Measurements from ENCODE around the gene CLPX.
"Not testable (repeated sequence)": the region's sequence is repeated elsewhere in the genome, so short reads cannot be mapped to it uniquely, and the experiment has no call there.

Gene CLPX

DNA sequence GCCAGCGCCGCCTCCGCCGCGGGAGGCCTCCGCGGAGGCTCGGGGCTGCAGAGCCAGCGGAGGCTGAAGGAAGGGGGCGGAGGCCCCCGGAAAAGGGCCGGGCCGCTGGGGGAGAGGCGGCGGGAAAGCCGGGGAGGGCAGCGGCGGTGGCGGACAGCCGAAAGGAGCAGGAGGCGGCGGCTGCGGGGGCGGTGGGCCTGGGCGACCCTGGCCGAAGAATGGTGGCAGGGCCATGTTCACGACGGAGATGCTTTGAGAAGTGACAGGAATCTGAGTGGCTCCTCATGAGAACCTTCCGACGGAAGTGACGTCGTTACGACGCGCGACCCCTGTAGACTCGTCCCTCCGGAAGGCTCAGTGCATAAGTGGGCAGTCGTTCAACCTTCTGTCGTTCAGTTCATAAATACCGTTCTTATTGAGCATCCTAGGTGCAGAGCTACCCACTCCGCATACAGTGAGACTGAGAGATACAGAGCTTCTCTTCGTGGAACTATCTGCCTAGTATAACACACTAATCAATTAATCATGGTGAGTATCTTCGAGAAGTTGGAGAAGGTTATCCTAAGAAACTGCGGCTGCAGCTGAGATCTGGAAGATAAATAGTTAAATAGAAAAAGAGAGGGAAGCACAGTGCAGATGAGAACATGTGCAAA is 51.5 kb downstream of the CLPX start, which contains the start of gene PDCD7:
PDCD7 (minus strand) TSS at position 261 of the 653 bp plus-strand sequence; CDS start at position 234, 27 bp downstream.
- in situ Hi-C loops (cut with HindIII; ENCODE audit: low pct_ligation_motif_present, low pct_unique_long_range_greater_than_20kb, low sequenced_read_pairs), result no loop called here

DNA sequence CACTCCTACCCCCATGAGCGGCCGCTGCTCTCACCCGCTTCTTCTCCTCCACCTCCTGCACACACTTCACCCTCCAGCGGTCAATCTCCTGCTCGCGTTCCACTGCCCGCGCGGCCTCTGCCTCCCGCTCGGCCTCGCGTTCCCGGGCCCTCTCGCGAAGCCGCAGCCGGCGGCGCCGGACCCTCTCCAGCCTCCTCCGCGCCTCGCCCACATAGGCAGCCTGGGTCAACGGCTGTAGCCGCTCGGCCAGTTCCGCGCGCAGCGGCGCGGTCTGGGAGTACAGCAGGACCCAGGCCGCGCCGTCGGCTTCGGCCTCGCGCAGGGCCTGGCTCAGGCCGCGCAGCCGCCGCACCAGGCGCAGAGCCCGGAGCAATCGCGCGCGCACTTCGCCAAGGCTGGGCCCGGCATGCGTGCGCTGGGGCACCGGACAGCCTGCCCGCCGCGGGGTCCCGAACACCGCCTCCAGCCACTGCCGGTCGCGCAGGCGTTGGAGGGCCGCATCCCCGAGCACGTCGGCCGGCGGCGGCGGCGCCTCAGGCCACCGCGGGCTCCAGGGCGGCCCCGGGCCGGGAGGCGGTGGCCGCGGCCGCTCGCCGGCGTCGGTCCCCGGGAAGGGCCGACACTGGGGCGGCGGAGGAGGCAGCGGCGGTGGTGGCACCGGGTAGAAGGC is 52.1 kb downstream of the CLPX start:
- DNase-seq, result peak; percentile 62

More for the DNA sequence above, 51.5 kb downstream of the CLPX start, which contains the start of gene PDCD7:
- peak; percentile 84 for DNase-seq

DNA sequence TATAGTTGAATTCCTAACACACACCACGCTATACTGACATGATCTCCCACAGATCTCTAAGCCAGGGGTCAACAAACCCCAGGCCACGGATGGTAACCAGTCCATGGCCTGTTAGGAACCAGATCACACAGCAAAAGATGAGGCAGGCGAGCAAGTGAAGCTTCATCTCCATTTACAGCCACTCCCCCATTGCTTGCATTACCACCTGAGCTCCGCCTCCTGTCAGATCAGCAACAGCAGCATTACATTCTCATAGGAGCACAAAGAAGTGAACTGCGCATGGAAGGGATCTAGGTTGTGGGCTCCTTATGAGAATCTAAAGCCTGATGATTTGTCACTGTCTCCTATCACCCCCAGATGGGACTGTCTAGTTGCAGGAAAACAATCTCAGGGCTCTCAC is 54.2 kb downstream of the CLPX start:
- in situ Hi-C loops (cut with HindIII; ENCODE audit: low pct_ligation_motif_present, low pct_unique_long_range_greater_than_20kb, low sequenced_read_pairs), result no loop called here
- DNase-seq, result no peak

More for the DNA sequence above, 52.1 kb downstream of the CLPX start:
- in situ Hi-C loops (cut with HindIII; ENCODE audit: low pct_ligation_motif_present, low pct_unique_long_range_greater_than_20kb, low sequenced_read_pairs), result no loop called here

- DNase-seq, result no peak
These were observed 69.6 kb downstream of the CLPX start for GRCh38 chr15:65115542-65115941.

DNA sequence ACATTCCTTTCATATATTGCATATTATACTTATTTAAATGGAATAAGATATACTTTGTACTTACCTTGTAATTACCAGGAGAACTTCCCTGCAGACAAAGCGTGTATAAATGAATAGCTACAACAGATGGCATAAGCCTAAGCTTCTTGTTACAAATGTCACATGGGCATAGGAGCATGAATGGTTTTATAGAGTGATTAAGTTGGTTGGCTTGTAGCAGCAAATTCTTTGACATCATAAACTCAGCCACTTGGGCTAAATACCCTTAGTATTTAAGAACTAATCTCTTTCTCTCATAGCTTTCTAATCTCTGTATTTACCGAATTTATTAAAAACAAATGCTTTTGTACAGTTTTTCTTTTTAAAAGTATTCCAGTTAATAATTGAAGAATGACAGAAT is 70.1 kb downstream of the CLPX start, which contains the start of gene UBAP1L:
UBAP1L (minus strand) TSS at position 115 of the 400 bp plus-strand sequence. CDS start 8,985 bp downstream, outside the sequence.
- in situ Hi-C loops (cut with HindIII; ENCODE audit: low pct_ligation_motif_present, low pct_unique_long_range_greater_than_20kb, low sequenced_read_pairs), result no loop called here
- peak; percentile 36 for DNase-seq

More at GRCh38 chr15:65115542-65115941, 69.6 kb downstream of the CLPX start:
- in situ Hi-C loops (cut with HindIII; ENCODE audit: low pct_ligation_motif_present, low pct_unique_long_range_greater_than_20kb, low sequenced_read_pairs), result no loop called here

GRCh38 chr15:65110676-65111292 is 74.4 kb downstream of the CLPX start:
- no peak for DNase-seq
- in situ Hi-C loops (cut with HindIII; ENCODE audit: low pct_ligation_motif_present, low pct_unique_long_range_greater_than_20kb, low sequenced_read_pairs), result no loop called here

DNA sequence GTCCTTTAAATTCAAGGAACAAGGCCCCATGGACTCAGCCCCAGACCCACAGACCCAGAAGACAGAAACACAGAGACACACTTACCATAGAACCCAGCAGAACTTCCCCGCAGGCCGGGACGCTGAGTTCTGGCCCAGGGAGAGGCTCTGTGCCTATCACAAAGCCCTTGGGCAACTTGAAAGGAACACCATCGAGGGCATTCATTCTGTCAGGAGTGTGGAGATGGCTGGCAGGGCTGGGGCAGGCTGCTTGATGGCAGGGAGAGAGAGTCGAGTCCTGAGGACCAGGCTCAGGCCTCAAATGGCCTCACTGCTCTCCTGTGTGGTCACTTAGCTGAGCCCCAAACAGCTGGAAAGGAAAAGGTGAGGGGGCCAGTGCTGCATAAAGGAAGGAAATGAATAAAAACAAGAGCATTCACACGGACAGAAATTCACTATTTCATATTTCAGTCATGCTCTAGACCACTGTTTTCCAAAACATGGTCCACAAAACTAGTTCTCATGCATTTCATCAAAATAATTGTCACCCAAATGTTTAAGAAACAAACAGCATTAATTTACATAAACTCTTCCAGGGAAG is 79.0 kb downstream of the CLPX start:
- DNase-seq, result no peak
- in situ Hi-C loops (cut with HindIII; ENCODE audit: low pct_ligation_motif_present, low pct_unique_long_range_greater_than_20kb, low sequenced_read_pairs), result no loop called here

- no peak for DNase-seq
- in situ Hi-C loops (cut with HindIII; ENCODE audit: low pct_ligation_motif_present, low pct_unique_long_range_greater_than_20kb, low sequenced_read_pairs), result no loop called here
These were observed 80.1 kb downstream of the CLPX start for GRCh38 chr15:65105038-65105437.

DNA sequence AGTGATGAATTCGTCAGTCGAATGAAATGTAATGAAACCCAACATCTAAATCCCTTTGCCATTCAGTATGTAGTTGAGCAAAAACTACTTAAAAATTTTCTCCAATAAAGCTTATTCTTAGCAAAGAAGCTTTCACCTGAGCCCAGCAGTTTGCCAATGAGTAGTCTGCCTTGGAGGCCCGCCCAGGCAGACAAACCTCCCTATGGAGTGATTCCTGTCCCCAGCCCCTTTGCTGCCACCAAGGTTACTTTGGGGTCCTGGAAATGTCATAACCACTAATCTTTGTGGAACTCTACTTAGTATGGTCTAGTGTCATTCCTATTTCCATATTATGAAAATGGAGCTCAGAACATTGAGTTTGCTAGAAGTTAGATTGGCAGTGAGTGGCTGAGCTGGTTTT is 82.2 kb downstream of the CLPX start:
- DNase-seq, result no peak
- in situ Hi-C loops (cut with HindIII; ENCODE audit: low pct_ligation_motif_present, low pct_unique_long_range_greater_than_20kb, low sequenced_read_pairs), result no loop called here

- DNase-seq, result no peak
- in situ Hi-C loops (cut with HindIII; ENCODE audit: low pct_ligation_motif_present, low pct_unique_long_range_greater_than_20kb, low sequenced_read_pairs), result no loop called here
These were observed 83.0 kb downstream of the CLPX start for GRCh38 chr15:65101891-65102708.

DNA sequence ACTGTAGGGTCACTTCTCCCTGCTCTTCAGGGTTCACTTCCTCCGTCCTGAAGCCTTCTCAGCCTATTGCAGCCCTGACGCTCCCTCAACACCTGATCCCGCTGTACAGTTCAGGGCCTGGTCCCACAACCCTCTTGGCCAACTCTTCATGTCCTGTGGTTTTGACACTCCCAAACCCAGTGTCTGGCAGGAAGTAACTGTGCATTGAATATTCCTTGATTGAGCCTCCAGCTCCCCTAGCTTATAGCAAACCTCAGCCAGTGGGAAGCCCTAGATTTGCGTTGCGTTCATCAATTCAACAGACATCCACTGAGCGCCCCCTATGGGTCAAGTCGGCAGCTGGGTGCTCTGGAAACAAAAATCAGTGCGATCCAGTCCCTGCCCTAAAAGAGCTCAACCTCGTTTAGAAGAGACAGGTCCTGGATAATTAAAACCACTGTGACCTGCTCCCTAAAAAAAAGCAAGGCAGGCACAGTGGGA is 83.7 kb downstream of the CLPX start:
- in situ Hi-C loops (cut with HindIII; ENCODE audit: low pct_ligation_motif_present, low pct_unique_long_range_greater_than_20kb, low sequenced_read_pairs), result no loop called here

GRCh38 chr15:65100442-65100841 is 84.7 kb downstream of the CLPX start:
- no peak for DNase-seq
- in situ Hi-C loops (cut with HindIII; ENCODE audit: low pct_ligation_motif_present, low pct_unique_long_range_greater_than_20kb, low sequenced_read_pairs), result no loop called here

More for the DNA sequence above, 83.7 kb downstream of the CLPX start:
- peak; percentile 42 for DNase-seq

DNA sequence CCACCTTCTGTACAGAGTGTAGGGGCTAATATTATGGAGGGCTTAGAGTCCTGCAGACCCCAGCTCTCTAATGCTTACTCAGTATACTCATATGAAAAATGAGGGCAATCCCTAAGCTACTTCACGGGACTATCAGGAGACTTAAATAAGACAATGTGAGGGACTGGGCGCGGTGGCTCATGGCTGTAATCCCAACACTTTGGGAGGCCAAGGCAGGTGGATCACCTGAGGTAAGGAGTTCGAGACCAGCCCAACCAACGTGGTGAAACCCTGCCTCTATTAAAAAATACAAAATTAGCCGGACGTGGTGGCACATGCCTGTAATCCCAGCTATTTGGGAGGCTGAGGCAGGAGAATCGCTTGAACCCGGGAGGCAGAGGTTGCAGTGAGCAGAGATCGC is 85.3 kb downstream of the CLPX start:
- DNase-seq; in situ Hi-C loops (cut with HindIII; ENCODE audit: low pct_ligation_motif_present, low pct_unique_long_range_greater_than_20kb, low sequenced_read_pairs): not testable (repeated sequence)

- no peak for DNase-seq
- in situ Hi-C loops (cut with HindIII; ENCODE audit: low pct_ligation_motif_present, low pct_unique_long_range_greater_than_20kb, low sequenced_read_pairs), result no loop called here
These were observed 85.8 kb downstream of the CLPX start for GRCh38 chr15:65099336-65099735.

All from ACHN (cell line).